Measurements from ENCODE around the gene RASGRF2.
A peak's percentile ranks its signal among the peaks of the same experiment; 100 is the strongest.

The RASGRF2 gene

GRCh38 chr5:81181576-81182316 is 221.6 kb downstream of the RASGRF2 start:
- no peak for DNase-seq

GRCh38 chr5:81182396-81183390 is 222.5 kb downstream of the RASGRF2 start:
- DNase-seq: no peak

- DNase-seq: no peak
Observed at GRCh38 chr5:81183811-81184748, 223.9 kb downstream of the RASGRF2 start.

GRCh38 chr5:81184749-81185110 is 224.6 kb downstream of the RASGRF2 start:
- DNase-seq: no peak

GRCh38 chr5:81187885-81188284 is 227.7 kb downstream of the RASGRF2 start:
- peak; percentile 70 for DNase-seq

- no peak for DNase-seq
Observed at GRCh38 chr5:81188962-81189361, 228.8 kb downstream of the RASGRF2 start.

GRCh38 chr5:81189875-81190498 is 229.8 kb downstream of the RASGRF2 start:
- DNase-seq: no peak

GRCh38 chr5:81191726-81192372 is 231.7 kb downstream of the RASGRF2 start:
- no peak for DNase-seq

GRCh38 chr5:81192373-81192750 is 232.2 kb downstream of the RASGRF2 start:
- DNase-seq: no peak

GRCh38 chr5:81194633-81195334 is 234.6 kb downstream of the RASGRF2 start:
- peak; percentile 88 for DNase-seq

GRCh38 chr5:81195335-81195929 is 235.3 kb downstream of the RASGRF2 start:
- no peak for DNase-seq

- no peak for DNase-seq
Observed at GRCh38 chr5:81202655-81203054, 242.5 kb downstream of the RASGRF2 start.

- no peak for DNase-seq
Observed at GRCh38 chr5:81203729-81204128, 243.6 kb downstream of the RASGRF2 start.

GRCh38 chr5:81204205-81204604 is 244.0 kb downstream of the RASGRF2 start:
- DNase-seq: no peak

GRCh38 chr5:81205058-81205457 is 244.9 kb downstream of the RASGRF2 start:
- DNase-seq: no peak

- DNase-seq: no peak
Observed at GRCh38 chr5:81207009-81207408, 246.8 kb downstream of the RASGRF2 start.

- no peak for DNase-seq
Observed at GRCh38 chr5:81208904-81209303, 248.7 kb downstream of the RASGRF2 start.

- no peak for DNase-seq
Observed at GRCh38 chr5:81209386-81209785, 249.2 kb downstream of the RASGRF2 start.

GRCh38 chr5:81209869-81210493 is 249.8 kb downstream of the RASGRF2 start:
- DNase-seq: no peak

- no peak for DNase-seq
Observed at GRCh38 chr5:81212211-81212751, 252.1 kb downstream of the RASGRF2 start.
